Measurements from ENCODE around the gene KCTD6. TPM values are rescaled to one million over a fixed set of nuclear protein-coding genes. Genes with fewer than 3 reads are reported as not detected.

Gene KCTD6
- total RNA-seq, 2 donors from 2014 or later, result 7.0 to 8.4 TPM

- H3K27me3 Mint-ChIP-seq, result no peaks in the 10 kb centered on the region
- H3K27ac Mint-ChIP-seq, result peak overlapping the region; percentile 9
- no peak for DNase-seq
- H3K4me1 Mint-ChIP-seq, result peaks cover 52% of the 10 kb centered on the region
- H3K4me3 Mint-ChIP-seq, result peak overlapping the region; percentile 60
- H3K36me3 Mint-ChIP-seq (ENCODE audit: low read depth), result no peaks in the 10 kb centered on the region
- no peaks in the 10 kb centered on the region for H3K9me3 ChIP-seq (ENCODE audit: control insufficient read depth, low read length, poor library complexity, severe bottlenecking)
- ATAC-seq, result no peak
Measured at GRCh38 chr3:58494107-58494506, 2.2 kb downstream of the KCTD6 start.

GRCh38 chr3:58495101-58495500 is 3.2 kb downstream of the KCTD6 start:
- no peaks in the 10 kb centered on the region for H3K27me3 Mint-ChIP-seq
- H3K9me3 ChIP-seq (ENCODE audit: control insufficient read depth, low read length, poor library complexity, severe bottlenecking), result no peaks in the 10 kb centered on the region
- ATAC-seq (no peak), DNase-seq (no peak)
- no peak overlapping the region for H3K27ac Mint-ChIP-seq
- H3K4me1 Mint-ChIP-seq, result peaks cover 49% of the 10 kb centered on the region
- H3K4me3 Mint-ChIP-seq, result no peak overlapping the region
- no peaks in the 10 kb centered on the region for H3K36me3 Mint-ChIP-seq (ENCODE audit: low read depth)

- no peak for ATAC-seq
- DNase-seq, result no peak
- H3K27me3 Mint-ChIP-seq, result no peaks in the 10 kb centered on the region
- peaks cover 45% of the 10 kb centered on the region for H3K4me1 Mint-ChIP-seq
- no peak overlapping the region for H3K4me3 Mint-ChIP-seq
- H3K9me3 ChIP-seq (ENCODE audit: control insufficient read depth, low read length, poor library complexity, severe bottlenecking), result no peaks in the 10 kb centered on the region
- H3K36me3 Mint-ChIP-seq (ENCODE audit: low read depth), result no peaks in the 10 kb centered on the region
- H3K27ac Mint-ChIP-seq, result no peak overlapping the region
Measured at GRCh38 chr3:58496206-58496857, 4.4 kb downstream of the KCTD6 start.

GRCh38 chr3:58497097-58497496 is 5.2 kb downstream of the KCTD6 start:
- no peaks in the 10 kb centered on the region for H3K9me3 ChIP-seq (ENCODE audit: control insufficient read depth, low read length, poor library complexity, severe bottlenecking)
- H3K27me3 Mint-ChIP-seq, result no peaks in the 10 kb centered on the region
- ATAC-seq (no peak), DNase-seq (no peak)
- no peak overlapping the region for H3K4me3 Mint-ChIP-seq
- H3K4me1 Mint-ChIP-seq, result peaks cover 42% of the 10 kb centered on the region
- H3K36me3 Mint-ChIP-seq (ENCODE audit: low read depth), result no peaks in the 10 kb centered on the region
- no peak overlapping the region for H3K27ac Mint-ChIP-seq

GRCh38 chr3:58502872-58503271 is 11.0 kb downstream of the KCTD6 start:
- Mint-ChIP-seq H3K36me3 (ENCODE audit: low read depth) (no peaks in the 10 kb centered on the region), H3K27ac (no peak overlapping the region), H3K27me3 (no peaks in the 10 kb centered on the region), H3K4me3 (no peak overlapping the region), H3K4me1 (peaks cover 10% of the 10 kb centered on the region)
- no peak for DNase-seq
- no peak for ATAC-seq
- no peaks in the 10 kb centered on the region for H3K9me3 ChIP-seq (ENCODE audit: control insufficient read depth, low read length, poor library complexity, severe bottlenecking)

GRCh38 chr3:58507356-58508078 is 15.6 kb downstream of the KCTD6 start:
- H3K27me3 Mint-ChIP-seq, result no peaks in the 10 kb centered on the region
- no peak overlapping the region for H3K27ac Mint-ChIP-seq
- ATAC-seq (no peak), DNase-seq (no peak)
- H3K4me3 Mint-ChIP-seq, result no peak overlapping the region
- H3K9me3 ChIP-seq (ENCODE audit: control insufficient read depth, low read length, poor library complexity, severe bottlenecking), result no peaks in the 10 kb centered on the region
- peaks cover 5% of the 10 kb centered on the region for H3K4me1 Mint-ChIP-seq
- peaks cover 4% of the 10 kb centered on the region for H3K36me3 Mint-ChIP-seq (ENCODE audit: low read depth)

- no peaks in the 10 kb centered on the region for H3K27me3 Mint-ChIP-seq
- H3K9me3 ChIP-seq (ENCODE audit: control insufficient read depth, low read length, poor library complexity, severe bottlenecking), result no peaks in the 10 kb centered on the region
- DNase-seq (no peak), ATAC-seq (no peak)
- peaks cover 5% of the 10 kb centered on the region for H3K4me1 Mint-ChIP-seq
- H3K27ac Mint-ChIP-seq, result no peak overlapping the region
- H3K4me3 Mint-ChIP-seq, result no peak overlapping the region
- peaks cover 4% of the 10 kb centered on the region for H3K36me3 Mint-ChIP-seq (ENCODE audit: low read depth)
Measured at GRCh38 chr3:58508437-58508836, 16.5 kb downstream of the KCTD6 start.

- Mint-ChIP-seq H3K27ac (no peak overlapping the region), H3K4me3 (no peak overlapping the region), H3K4me1 (peaks cover 2% of the 10 kb centered on the region), H3K27me3 (no peaks in the 10 kb centered on the region), H3K36me3 (ENCODE audit: low read depth) (peaks cover 4% of the 10 kb centered on the region)
- no peak for ATAC-seq
- no peaks in the 10 kb centered on the region for H3K9me3 ChIP-seq (ENCODE audit: control insufficient read depth, low read length, poor library complexity, severe bottlenecking)
- no peak for DNase-seq
Measured at GRCh38 chr3:58514405-58514804, 22.5 kb downstream of the KCTD6 start.

GRCh38 chr3:58518291-58518789 is 26.4 kb downstream of the KCTD6 start:
- no peaks in the 10 kb centered on the region for H3K27me3 Mint-ChIP-seq
- peaks cover 2% of the 10 kb centered on the region for H3K4me1 Mint-ChIP-seq
- H3K9me3 ChIP-seq (ENCODE audit: control insufficient read depth, low read length, poor library complexity, severe bottlenecking), result no peaks in the 10 kb centered on the region
- DNase-seq (no peak), ATAC-seq (no peak)
- no peak overlapping the region for H3K27ac Mint-ChIP-seq
- no peak overlapping the region for H3K4me3 Mint-ChIP-seq
- no peaks in the 10 kb centered on the region for H3K36me3 Mint-ChIP-seq (ENCODE audit: low read depth)

- ATAC-seq (no peak), DNase-seq (no peak)
- H3K36me3 Mint-ChIP-seq (ENCODE audit: low read depth), result no peaks in the 10 kb centered on the region
- H3K4me3 Mint-ChIP-seq, result no peak overlapping the region
- H3K27me3 Mint-ChIP-seq, result no peaks in the 10 kb centered on the region
- no peaks in the 10 kb centered on the region for H3K9me3 ChIP-seq (ENCODE audit: control insufficient read depth, low read length, poor library complexity, severe bottlenecking)
- H3K4me1 Mint-ChIP-seq, result peaks cover 2% of the 10 kb centered on the region
- H3K27ac Mint-ChIP-seq, result no peak overlapping the region
Measured at GRCh38 chr3:58519668-58520402, 27.9 kb downstream of the KCTD6 start.

- Mint-ChIP-seq H3K27ac (no peak overlapping the region), H3K4me3 (no peak overlapping the region), H3K4me1 (peaks cover 2% of the 10 kb centered on the region), H3K27me3 (no peaks in the 10 kb centered on the region), H3K36me3 (ENCODE audit: low read depth) (no peaks in the 10 kb centered on the region)
- ATAC-seq (no peak), DNase-seq (no peak)
- H3K9me3 ChIP-seq (ENCODE audit: control insufficient read depth, low read length, poor library complexity, severe bottlenecking), result no peaks in the 10 kb centered on the region
Measured at GRCh38 chr3:58520403-58521335, 28.8 kb downstream of the KCTD6 start.

GRCh38 chr3:58521336-58521670 is 29.4 kb downstream of the KCTD6 start:
- H3K27me3 Mint-ChIP-seq, result no peaks in the 10 kb centered on the region
- H3K9me3 ChIP-seq (ENCODE audit: control insufficient read depth, low read length, poor library complexity, severe bottlenecking), result no peaks in the 10 kb centered on the region
- H3K4me3 Mint-ChIP-seq, result no peak overlapping the region
- H3K27ac Mint-ChIP-seq, result no peak overlapping the region
- no peak for DNase-seq
- ATAC-seq, result no peak
- H3K4me1 Mint-ChIP-seq, result peaks cover 5% of the 10 kb centered on the region
- H3K36me3 Mint-ChIP-seq (ENCODE audit: low read depth), result no peaks in the 10 kb centered on the region

Measured in T-helper 17 cell (primary cell).